ENCODE data around the gene RMND1. TPM values are rescaled to one million over a fixed set of nuclear protein-coding genes. Genes with fewer than 3 reads are reported as not detected.
A peak's percentile ranks its signal among the peaks of the same experiment; 100 is the strongest.

RMND1 gene, protein sequence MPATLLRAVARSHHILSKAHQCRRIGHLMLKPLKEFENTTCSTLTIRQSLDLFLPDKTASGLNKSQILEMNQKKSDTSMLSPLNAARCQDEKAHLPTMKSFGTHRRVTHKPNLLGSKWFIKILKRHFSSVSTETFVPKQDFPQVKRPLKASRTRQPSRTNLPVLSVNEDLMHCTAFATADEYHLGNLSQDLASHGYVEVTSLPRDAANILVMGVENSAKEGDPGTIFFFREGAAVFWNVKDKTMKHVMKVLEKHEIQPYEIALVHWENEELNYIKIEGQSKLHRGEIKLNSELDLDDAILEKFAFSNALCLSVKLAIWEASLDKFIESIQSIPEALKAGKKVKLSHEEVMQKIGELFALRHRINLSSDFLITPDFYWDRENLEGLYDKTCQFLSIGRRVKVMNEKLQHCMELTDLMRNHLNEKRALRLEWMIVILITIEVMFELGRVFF
- total RNA-seq = 38.5 and 40.2 TPM in 2 replicates
- long read RNA-seq, transcript RMND1-203 (12 exons, 2,003 nt) = major isoform, 99 of 136 reads
- long read RNA-seq, partial matches to known transcripts = 15 of 136 reads
- long read RNA-seq, other reads (novel, unspliced or antisense) = 16 of 136 reads

GRCh38 chr6:151451950-151452749 is at the start of gene RMND1:
Gene RMND1, minus strand, starts transcription at chr6:151452126. Its CDS starts 6,315 bp downstream, at chr6:151445811.
- H3K36me3 Mint-ChIP-seq (ENCODE audit: insufficient read depth) = peaks cover 17% of the 10 kb centered on the region
- DNase-seq (ENCODE audit: low spot score, unreplicated experiment) = peak; percentile 98
- peaks cover 40% of the 10 kb centered on the region for H3K4me1 Mint-ChIP-seq (ENCODE audit: low read depth)
- TF ChIP-seq, protein P1, sequence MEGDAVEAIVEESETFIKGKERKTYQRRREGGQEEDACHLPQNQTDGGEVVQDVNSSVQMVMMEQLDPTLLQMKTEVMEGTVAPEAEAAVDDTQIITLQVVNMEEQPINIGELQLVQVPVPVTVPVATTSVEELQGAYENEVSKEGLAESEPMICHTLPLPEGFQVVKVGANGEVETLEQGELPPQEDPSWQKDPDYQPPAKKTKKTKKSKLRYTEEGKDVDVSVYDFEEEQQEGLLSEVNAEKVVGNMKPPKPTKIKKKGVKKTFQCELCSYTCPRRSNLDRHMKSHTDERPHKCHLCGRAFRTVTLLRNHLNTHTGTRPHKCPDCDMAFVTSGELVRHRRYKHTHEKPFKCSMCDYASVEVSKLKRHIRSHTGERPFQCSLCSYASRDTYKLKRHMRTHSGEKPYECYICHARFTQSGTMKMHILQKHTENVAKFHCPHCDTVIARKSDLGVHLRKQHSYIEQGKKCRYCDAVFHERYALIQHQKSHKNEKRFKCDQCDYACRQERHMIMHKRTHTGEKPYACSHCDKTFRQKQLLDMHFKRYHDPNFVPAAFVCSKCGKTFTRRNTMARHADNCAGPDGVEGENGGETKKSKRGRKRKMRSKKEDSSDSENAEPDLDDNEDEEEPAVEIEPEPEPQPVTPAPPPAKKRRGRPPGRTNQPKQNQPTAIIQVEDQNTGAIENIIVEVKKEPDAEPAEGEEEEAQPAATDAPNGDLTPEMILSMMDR (IDR thresholded peaks at IDR 0.05; ENCODE audit: unreplicated experiment) = no peak
- H3K27me3 Mint-ChIP-seq = no peaks in the 10 kb centered on the region
- no peaks in the 10 kb centered on the region for H3K9me3 Mint-ChIP-seq (ENCODE audit: low read depth)
- peak within 1 kb of the TSS; percentile 97 for H3K27ac Mint-ChIP-seq
- H3K4me3 Mint-ChIP-seq (ENCODE audit: low read depth) = peak within 1 kb of the TSS; percentile 94

DNA sequence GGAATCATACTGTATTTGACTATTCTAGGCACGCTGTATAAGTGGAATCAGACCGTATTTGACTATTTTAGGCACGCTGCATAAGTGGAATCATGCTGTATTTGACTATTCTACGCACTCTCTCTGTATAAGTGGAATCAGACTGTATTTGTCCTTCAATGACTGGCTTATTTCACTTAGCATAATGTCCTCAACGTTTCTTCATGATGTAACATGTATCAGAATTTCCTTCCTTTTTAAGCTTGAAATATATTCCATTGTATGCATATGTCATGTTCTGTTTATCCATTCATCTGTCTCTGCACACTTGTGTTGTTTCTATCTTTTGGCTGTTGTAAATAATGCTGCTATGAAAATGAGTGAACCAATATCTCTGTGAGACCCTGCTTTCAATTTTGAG is 47.6 kb upstream of the RMND1 start:
- Mint-ChIP-seq H3K27ac (no peak overlapping the region), H3K9me3 (ENCODE audit: low read depth) (no peaks in the 10 kb centered on the region), H3K4me3 (ENCODE audit: low read depth) (no peak overlapping the region), H3K4me1 (ENCODE audit: low read depth) (no peaks in the 10 kb centered on the region), H3K36me3 (ENCODE audit: insufficient read depth) (no peaks in the 10 kb centered on the region), H3K27me3 (peaks cover 22% of the 10 kb centered on the region)
- TF ChIP-seq, protein P1 (IDR thresholded peaks at IDR 0.05; ENCODE audit: unreplicated experiment) = no peak
- no peak for DNase-seq (ENCODE audit: low spot score, unreplicated experiment)

DNA sequence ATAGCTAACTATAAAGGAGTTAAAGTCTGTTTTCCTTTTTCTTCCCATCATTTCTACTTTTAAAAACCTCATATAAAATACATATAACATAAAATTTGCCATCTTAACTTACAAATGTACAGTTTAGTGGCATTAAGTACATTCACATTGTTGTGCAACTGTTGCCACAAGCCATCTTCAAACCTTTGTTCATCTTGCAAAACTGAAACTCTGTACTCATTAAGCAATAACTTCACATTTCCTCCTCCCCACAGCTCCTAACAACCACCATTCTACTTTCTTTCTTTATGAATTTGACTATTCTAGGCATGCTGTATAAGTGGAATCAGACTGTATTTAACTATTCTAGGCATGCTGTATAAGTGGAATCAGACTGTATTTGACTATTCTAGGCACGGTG is 46.4 kb upstream of the RMND1 start:
- no peaks in the 10 kb centered on the region for H3K9me3 Mint-ChIP-seq (ENCODE audit: low read depth)
- H3K4me3 Mint-ChIP-seq (ENCODE audit: low read depth) = no peak overlapping the region
- TF ChIP-seq, protein P1 (IDR thresholded peaks at IDR 0.05; ENCODE audit: unreplicated experiment) = no peak
- H3K36me3 Mint-ChIP-seq (ENCODE audit: insufficient read depth) = no peaks in the 10 kb centered on the region
- no peak overlapping the region for H3K27ac Mint-ChIP-seq
- H3K27me3 Mint-ChIP-seq = peaks cover 30% of the 10 kb centered on the region
- DNase-seq (ENCODE audit: low spot score, unreplicated experiment) = no peak
- peaks cover 2% of the 10 kb centered on the region for H3K4me1 Mint-ChIP-seq (ENCODE audit: low read depth)

GRCh38 chr6:151497905-151498304 is 46.0 kb upstream of the RMND1 start:
- DNase-seq (ENCODE audit: low spot score, unreplicated experiment) = no peak
- Mint-ChIP-seq H3K9me3 (ENCODE audit: low read depth) (no peaks in the 10 kb centered on the region), H3K4me3 (ENCODE audit: low read depth) (no peak overlapping the region), H3K36me3 (ENCODE audit: insufficient read depth) (no peaks in the 10 kb centered on the region), H3K4me1 (ENCODE audit: low read depth) (peaks cover 3% of the 10 kb centered on the region), H3K27ac (no peak overlapping the region), H3K27me3 (peaks cover 34% of the 10 kb centered on the region)
- TF ChIP-seq, protein P1 (IDR thresholded peaks at IDR 0.05; ENCODE audit: unreplicated experiment) = no peak

- no peaks in the 10 kb centered on the region for H3K36me3 Mint-ChIP-seq (ENCODE audit: insufficient read depth)
- no peaks in the 10 kb centered on the region for H3K9me3 Mint-ChIP-seq (ENCODE audit: low read depth)
- TF ChIP-seq, protein P1 (IDR thresholded peaks at IDR 0.05; ENCODE audit: unreplicated experiment) = no peak
- no peak overlapping the region for H3K27ac Mint-ChIP-seq
- peaks cover 3% of the 10 kb centered on the region for H3K4me1 Mint-ChIP-seq (ENCODE audit: low read depth)
- H3K27me3 Mint-ChIP-seq = peaks cover 47% of the 10 kb centered on the region
- peak overlapping the region; percentile 45 for H3K4me3 Mint-ChIP-seq (ENCODE audit: low read depth)
- no peak for DNase-seq (ENCODE audit: low spot score, unreplicated experiment)
These were observed 43.5 kb upstream of the RMND1 start for GRCh38 chr6:151495380-151495779.

Data from progenitor cell of endocrine pancreas (in vitro differentiated cells).